Panc1 (cell line): Measurements from ENCODE around the gene ANKRD13C. TPM values are rescaled to one million over a fixed set of nuclear protein-coding genes. Genes with fewer than 3 reads are reported as not detected.

Experiments used
- ATAC-seq: fragments of 200-7000 bp; cut with Tn5 transposase; 2 replicates; pipeline ENCODE4 v1.9.1; 2020; ENCODE audit warnings: mild to moderate bottlenecking, moderate library complexity
- BruUV-seq: library from RNA; stranded (reverse); fragments of 400-500 nt; replicated peaks from 2 replicates; lab custom pipeline; 2021; lab: Mats Ljungman, UMichigan
- CTCF ChIA-PET: fragments of 300-600 bp; sonication (Branson Sonifier 250); formaldehyde crosslinking; loops from one replicate; lab custom pipeline; 2022; ENCODE audit warnings: antibody characterized with exemption; lab: Charles Lee
- POLR2A ChIA-PET: fragments of 300-600 bp; sonication (Branson Sonifier 250); formaldehyde crosslinking; loops from one replicate; lab custom pipeline; 2022; ENCODE audit warnings: antibody characterized with exemption; lab: Charles Lee
- DNase-seq: peaks from one replicate; pipeline ENCODE4 v3.0.0-alpha.2; 2010; ENCODE audit warnings: low read depth, low spot score
- H3K27ac ChIP-seq: 2 replicates; pipeline ENCODE4 v1.5.1; 2011; ENCODE audit warnings: mild to moderate bottlenecking, low read length, inconsistent platforms
- H3K27me3 ChIP-seq: fragments of 200-500 bp; sonication (Bioruptor generic); 2 replicates; pipeline ENCODE4 v1.6.0; 2014; ENCODE audit warnings: low read length, inconsistent platforms; ENCODE audit not compliant: control insufficient read depth, insufficient read depth
- H3K36me3 ChIP-seq: fragments of 200-500 bp; sonication (Bioruptor generic); 2 replicates; pipeline ENCODE4 v1.5.1; 2014; ENCODE audit warnings: inconsistent platforms, mild to moderate bottlenecking, low read length, moderate library complexity; ENCODE audit not compliant: control insufficient read depth, insufficient read depth
- H3K4me1 ChIP-seq: 2 replicates; pipeline ENCODE4 v1.5.1; 2011; ENCODE audit warnings: inconsistent platforms, mild to moderate bottlenecking, low read length, moderate library complexity; ENCODE audit not compliant: control insufficient read depth, insufficient read depth
- H3K4me3 ChIP-seq, 2 experiments: 2 replicates each; pipeline ENCODE4 v1.5.1; 2011 to 2012; ENCODE audit warnings: low read depth in 2 of 2, low read length in 2 of 2, mild to moderate bottlenecking in 2 of 2, inconsistent platforms in 1 of 2, moderate library complexity in 1 of 2
- H3K9me3 ChIP-seq: fragments of 200-500 bp; sonication (Bioruptor generic); 2 replicates; pipeline ENCODE4 v1.5.1; 2014; ENCODE audit warnings: low read depth, mild to moderate bottlenecking, inconsistent platforms, low read length, moderate library complexity; ENCODE audit not compliant: control insufficient read depth, insufficient read depth
- CTCF ChIP-seq: fragments of 450-650 bp; IDR thresholded peaks from 2 replicates; pipeline ENCODE4 v1.5.1; 2017; ENCODE audit warnings: mild to moderate bottlenecking
- POLR2AphosphoS5 ChIP-seq: IDR thresholded peaks from 2 replicates; pipeline ENCODE4 v1.6.1; 2012; ENCODE audit warnings: mild to moderate bottlenecking, low read depth, low read length, moderate library complexity
- SIN3A ChIP-seq: IDR thresholded peaks from 2 replicates; pipeline ENCODE4 v1.6.1; 2012; ENCODE audit warnings: low read depth, mild to moderate bottlenecking, low read length, moderate library complexity, borderline replicate concordance; ENCODE audit not compliant: insufficient read depth
- TCF7L2 ChIP-seq: IDR thresholded peaks from 2 replicates; pipeline ENCODE4 v1.6.1; 2011; ENCODE audit warnings: mild to moderate bottlenecking, low read depth, low read length, inconsistent platforms
- in situ Hi-C: cut with HindIII; loops from 2 replicates; pipeline ENCODE4 v1.10.0; 2016; ENCODE audit warnings: low sequenced_read_pairs, low pct_unique_long_range_greater_than_20kb
- intact Hi-C: fragments of 100-400 bp; cut with micrococcal nuclease; formaldehyde crosslinking; loops from one replicate; pipeline ENCODE4 v1.10.0; 2022; ENCODE audit not compliant: unreplicated experiment
- total RNA-seq: library from RNA; stranded (reverse); gene quantifications from one replicate; pipeline ENCODE4 v1.2.1, GENCODE V29; 2021; ENCODE audit not compliant: unreplicated experiment
- TF ChIP-seq, protein P1 (sequence below), 2 experiments: IDR thresholded peaks; 2 replicates each; pipeline ENCODE4 v1.6.1; 2011 to 2012; ENCODE audit warnings: low read depth in 2 of 2, control low read depth in 1 of 2, low read length in 1 of 2, mild to moderate bottlenecking in 1 of 2, moderate library complexity in 1 of 2; ENCODE audit not compliant: insufficient read depth in 1 of 2

The ANKRD13C gene
- total RNA-seq, 1 experiment from 2014 or later: 20.7 TPM

- TF ChIP-seq TCF7L2 (no peak), POLR2AphosphoS5 (no peak), CTCF (no peak), SIN3A (no peak)
- TF ChIP-seq, protein P1, sequence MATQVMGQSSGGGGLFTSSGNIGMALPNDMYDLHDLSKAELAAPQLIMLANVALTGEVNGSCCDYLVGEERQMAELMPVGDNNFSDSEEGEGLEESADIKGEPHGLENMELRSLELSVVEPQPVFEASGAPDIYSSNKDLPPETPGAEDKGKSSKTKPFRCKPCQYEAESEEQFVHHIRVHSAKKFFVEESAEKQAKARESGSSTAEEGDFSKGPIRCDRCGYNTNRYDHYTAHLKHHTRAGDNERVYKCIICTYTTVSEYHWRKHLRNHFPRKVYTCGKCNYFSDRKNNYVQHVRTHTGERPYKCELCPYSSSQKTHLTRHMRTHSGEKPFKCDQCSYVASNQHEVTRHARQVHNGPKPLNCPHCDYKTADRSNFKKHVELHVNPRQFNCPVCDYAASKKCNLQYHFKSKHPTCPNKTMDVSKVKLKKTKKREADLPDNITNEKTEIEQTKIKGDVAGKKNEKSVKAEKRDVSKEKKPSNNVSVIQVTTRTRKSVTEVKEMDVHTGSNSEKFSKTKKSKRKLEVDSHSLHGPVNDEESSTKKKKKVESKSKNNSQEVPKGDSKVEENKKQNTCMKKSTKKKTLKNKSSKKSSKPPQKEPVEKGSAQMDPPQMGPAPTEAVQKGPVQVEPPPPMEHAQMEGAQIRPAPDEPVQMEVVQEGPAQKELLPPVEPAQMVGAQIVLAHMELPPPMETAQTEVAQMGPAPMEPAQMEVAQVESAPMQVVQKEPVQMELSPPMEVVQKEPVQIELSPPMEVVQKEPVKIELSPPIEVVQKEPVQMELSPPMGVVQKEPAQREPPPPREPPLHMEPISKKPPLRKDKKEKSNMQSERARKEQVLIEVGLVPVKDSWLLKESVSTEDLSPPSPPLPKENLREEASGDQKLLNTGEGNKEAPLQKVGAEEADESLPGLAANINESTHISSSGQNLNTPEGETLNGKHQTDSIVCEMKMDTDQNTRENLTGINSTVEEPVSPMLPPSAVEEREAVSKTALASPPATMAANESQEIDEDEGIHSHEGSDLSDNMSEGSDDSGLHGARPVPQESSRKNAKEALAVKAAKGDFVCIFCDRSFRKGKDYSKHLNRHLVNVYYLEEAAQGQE (IDR thresholded peaks at IDR 0.05; ENCODE audit: insufficient read depth in 1 of 2, low read depth in 2 of 2, low read length in 1 of 2): no peak
- in situ Hi-C loops (no loop called here), intact Hi-C loops (no loop called here)
- ATAC-seq (no peak), DNase-seq (no peak)
- CTCF ChIA-PET: no interaction called here
- Histone ChIP-seq H3K27me3 (no peaks in the 10 kb centered on the region), H3K36me3 (no peaks in the 10 kb centered on the region), H3K27ac (no peak overlapping the region), H3K9me3 (no peaks in the 10 kb centered on the region), H3K4me1 (peaks cover 7% of the 10 kb centered on the region), H3K4me3 (no peak overlapping the region)
- no TSS peak for BruUV-seq
- POLR2A ChIA-PET: no interaction called here
These were observed 22.6 kb downstream of the ANKRD13C start for GRCh38 chr1:70331962-70332361.

- ATAC-seq: no peak
- Histone ChIP-seq H3K27ac (no peak overlapping the region), H3K4me1 (peaks cover 7% of the 10 kb centered on the region), H3K9me3 (no peaks in the 10 kb centered on the region), H3K36me3 (peaks cover 4% of the 10 kb centered on the region; the same call in 1 of the 2 replicates), H3K4me3 (no peak overlapping the region), H3K27me3 (no peaks in the 10 kb centered on the region)
- no TSS peak for BruUV-seq
- DNase-seq: no peak
- TF ChIP-seq POLR2AphosphoS5 (no peak), CTCF (no peak), SIN3A (no peak), TCF7L2 (no peak)
- TF ChIP-seq, protein P1 (IDR thresholded peaks at IDR 0.05; ENCODE audit: insufficient read depth in 1 of 2, low read depth in 2 of 2, low read length in 1 of 2): no peak
- CTCF ChIA-PET: no interaction called here
- in situ Hi-C loops: no loop called here
- intact Hi-C loops: no loop called here
- POLR2A ChIA-PET: no interaction called here
These were observed 27.0 kb downstream of the ANKRD13C start for GRCh38 chr1:70327306-70328076.
